Measurements from ENCODE around the gene KCNQ1. TPM values are rescaled to one million over a fixed set of nuclear protein-coding genes. Genes with fewer than 3 reads are reported as not detected.

KCNQ1 gene
- total RNA-seq, 2 donors from 2014 or later, result 38.9 to 46.1 TPM

DNA sequence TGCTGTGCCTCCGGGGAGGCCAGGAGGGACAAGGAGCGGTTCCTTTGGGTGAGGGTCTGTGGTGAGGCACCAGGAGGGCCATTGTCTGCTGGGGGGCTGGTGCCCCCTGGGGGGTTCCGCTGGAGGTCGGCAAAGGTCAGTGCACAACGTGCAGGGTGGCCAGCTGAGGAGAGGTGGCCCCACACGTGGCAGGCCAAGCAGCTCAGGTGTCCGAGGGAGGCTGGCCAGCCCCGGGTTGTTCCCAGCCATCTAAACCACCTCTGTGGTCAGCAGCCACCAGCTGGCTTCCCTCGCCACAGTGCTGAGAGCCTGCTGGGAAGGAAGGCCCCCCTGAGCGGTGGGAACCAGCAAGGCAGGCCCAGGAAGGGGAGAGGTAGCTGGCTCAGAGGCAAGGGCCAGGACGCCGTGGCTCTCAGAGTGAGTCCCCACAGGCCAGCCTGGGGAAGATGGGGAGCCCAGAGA lies 40.0 kb upstream of the KCNQ1 start:
- Histone ChIP-seq H3K4me3 (no peak overlapping the region), H3K27ac (no peak overlapping the region), H3K27me3 (no peaks in the 10 kb centered on the region), H3K36me3 (replicated peaks in 1 of 2; ENCODE audit: insufficient read depth in 1 of 2, low read depth in 2 of 2) (peaks cover 0 to 10% of the 10 kb centered on the region in 2 donors), H3K9me3 (no peaks in the 10 kb centered on the region), H3K4me1 (peaks cover 14% of the 10 kb centered on the region)
- intact Hi-C loops (cut with DNase I), result no loop called here
- 68 to 88% methylated on average over 5 to 11 of the region's 12 CpGs for WGBS, 2 donors
- TF ChIP-seq, protein P1, sequence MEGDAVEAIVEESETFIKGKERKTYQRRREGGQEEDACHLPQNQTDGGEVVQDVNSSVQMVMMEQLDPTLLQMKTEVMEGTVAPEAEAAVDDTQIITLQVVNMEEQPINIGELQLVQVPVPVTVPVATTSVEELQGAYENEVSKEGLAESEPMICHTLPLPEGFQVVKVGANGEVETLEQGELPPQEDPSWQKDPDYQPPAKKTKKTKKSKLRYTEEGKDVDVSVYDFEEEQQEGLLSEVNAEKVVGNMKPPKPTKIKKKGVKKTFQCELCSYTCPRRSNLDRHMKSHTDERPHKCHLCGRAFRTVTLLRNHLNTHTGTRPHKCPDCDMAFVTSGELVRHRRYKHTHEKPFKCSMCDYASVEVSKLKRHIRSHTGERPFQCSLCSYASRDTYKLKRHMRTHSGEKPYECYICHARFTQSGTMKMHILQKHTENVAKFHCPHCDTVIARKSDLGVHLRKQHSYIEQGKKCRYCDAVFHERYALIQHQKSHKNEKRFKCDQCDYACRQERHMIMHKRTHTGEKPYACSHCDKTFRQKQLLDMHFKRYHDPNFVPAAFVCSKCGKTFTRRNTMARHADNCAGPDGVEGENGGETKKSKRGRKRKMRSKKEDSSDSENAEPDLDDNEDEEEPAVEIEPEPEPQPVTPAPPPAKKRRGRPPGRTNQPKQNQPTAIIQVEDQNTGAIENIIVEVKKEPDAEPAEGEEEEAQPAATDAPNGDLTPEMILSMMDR (IDR thresholded peaks at IDR 0.05), result no peak
- TF ChIP-seq POLR2A (IDR thresholded peaks at IDR 0.05), result no peak
- ATAC-seq (no peak), DNase-seq (no peak)

DNA sequence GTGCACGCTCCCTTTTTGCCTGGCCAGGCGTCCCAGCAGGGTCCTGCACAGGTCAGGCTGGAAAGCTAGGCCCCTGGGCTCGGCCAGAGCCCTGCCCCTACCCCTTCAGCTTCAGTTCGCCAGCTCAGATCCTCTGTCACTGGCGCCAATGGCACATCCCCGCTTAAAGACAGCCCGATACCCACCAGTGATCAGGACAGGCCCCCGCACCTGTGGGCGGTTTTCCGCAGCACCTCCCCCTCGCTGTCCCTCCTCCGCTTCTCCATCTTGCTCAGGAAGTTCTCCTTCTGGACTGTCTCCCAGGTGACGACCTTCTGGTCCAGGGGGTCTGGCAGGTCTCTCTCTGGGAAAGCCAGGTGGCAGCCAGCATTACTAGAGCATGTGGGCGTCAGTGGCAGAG lies 38.4 kb upstream of the KCNQ1 start:
- intact Hi-C loops (cut with DNase I), result no loop called here
- 70 to 71% methylated on average over 14 of the region's 14 CpGs for WGBS, 2 donors
- TF ChIP-seq POLR2A (IDR thresholded peaks at IDR 0.05), result no peak
- TF ChIP-seq, protein P1 (IDR thresholded peaks at IDR 0.05), result no peak
- Histone ChIP-seq H3K36me3 (replicated peaks in 1 of 2; ENCODE audit: insufficient read depth in 1 of 2, low read depth in 2 of 2) (peaks cover 0 to 10% of the 10 kb centered on the region in 2 donors), H3K9me3 (no peaks in the 10 kb centered on the region), H3K27me3 (no peaks in the 10 kb centered on the region), H3K4me3 (no peak overlapping the region), H3K4me1 (peaks cover 10% of the 10 kb centered on the region), H3K27ac (no peak overlapping the region)
- ATAC-seq (no peak), DNase-seq (no peak)

DNA sequence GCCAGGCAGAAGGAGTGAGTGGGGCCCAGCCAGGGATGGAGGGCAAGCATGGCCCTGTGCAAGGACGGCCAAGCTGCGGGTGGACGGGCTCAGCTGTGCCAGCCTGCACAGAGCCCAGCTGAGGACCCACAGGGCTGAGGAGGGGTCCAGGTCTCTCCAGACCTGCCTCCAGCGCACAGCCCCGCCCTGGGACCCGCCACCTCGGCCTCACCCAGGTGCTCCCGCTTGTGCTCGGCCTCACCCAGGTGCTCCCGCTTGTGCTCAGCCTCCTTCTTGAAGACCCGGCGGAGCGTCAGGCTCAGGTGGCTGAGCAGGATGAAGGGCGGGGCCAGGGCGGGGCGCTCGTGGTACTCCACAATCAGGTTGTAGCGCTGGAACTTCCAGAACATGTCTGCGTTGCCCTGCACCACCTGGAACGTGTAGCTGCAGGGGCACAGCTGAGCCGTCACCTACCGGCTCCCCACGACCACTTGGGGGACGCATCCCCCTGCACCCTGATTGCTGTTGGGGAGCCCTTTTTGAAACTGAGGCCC lies 37.9 kb upstream of the KCNQ1 start:
- Histone ChIP-seq H3K4me1 (peaks cover 5% of the 10 kb centered on the region), H3K9me3 (no peaks in the 10 kb centered on the region), H3K27ac (no peak overlapping the region), H3K36me3 (replicated peaks in 1 of 2; ENCODE audit: insufficient read depth in 1 of 2, low read depth in 2 of 2) (peaks cover 0 to 10% of the 10 kb centered on the region in 2 donors), H3K27me3 (no peaks in the 10 kb centered on the region), H3K4me3 (no peak overlapping the region)
- no peak for DNase-seq
- ATAC-seq, result no peak
- 66 to 77% methylated on average over 10 to 24 of the region's 24 CpGs for WGBS, 2 donors
- intact Hi-C loops (cut with DNase I), result no loop called here
- TF ChIP-seq, protein P1 (IDR thresholded peaks at IDR 0.05), result no peak
- no peak for TF ChIP-seq POLR2A (IDR thresholded peaks at IDR 0.05)

DNA sequence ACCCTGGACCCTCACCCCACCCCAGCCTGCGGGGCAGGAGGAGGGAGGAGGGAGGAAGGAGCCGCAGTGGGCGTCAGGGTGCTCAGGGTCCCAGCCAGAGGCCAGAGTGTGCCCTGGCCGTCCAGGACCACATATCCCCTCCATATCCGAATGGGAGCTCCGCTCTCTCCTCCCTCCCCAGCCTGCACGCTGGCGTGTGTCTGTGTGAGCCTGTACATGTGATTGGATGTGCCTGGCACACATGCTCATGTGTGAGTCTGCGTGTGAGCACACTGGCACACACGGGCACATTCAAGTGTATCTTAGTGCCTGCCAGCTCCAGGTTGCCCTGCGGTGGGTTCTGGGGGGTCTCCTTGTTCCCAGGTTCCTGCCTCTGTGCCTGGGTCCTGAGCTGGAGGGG lies 36.1 kb upstream of the KCNQ1 start:
- 38 to 53% methylated on average over 4 to 10 of the region's 11 CpGs for WGBS, 2 donors
- TF ChIP-seq, protein P1 (IDR thresholded peaks at IDR 0.05), result no peak
- no peak for TF ChIP-seq POLR2A (IDR thresholded peaks at IDR 0.05)
- DNase-seq (no peak), ATAC-seq (no peak)
- no peak overlapping the region for H3K4me3 ChIP-seq
- no peaks in the 10 kb centered on the region for H3K4me1 ChIP-seq
- peaks cover 0 to 2% of the 10 kb centered on the region in 2 donors for H3K36me3 ChIP-seq (replicated peaks in 1 of 2; ENCODE audit: insufficient read depth in 1 of 2, low read depth in 2 of 2)
- no peaks in the 10 kb centered on the region for H3K9me3 ChIP-seq
- intact Hi-C loops (cut with DNase I), result no loop called here
- no peaks in the 10 kb centered on the region for H3K27me3 ChIP-seq
- H3K27ac ChIP-seq, result no peak overlapping the region

DNA sequence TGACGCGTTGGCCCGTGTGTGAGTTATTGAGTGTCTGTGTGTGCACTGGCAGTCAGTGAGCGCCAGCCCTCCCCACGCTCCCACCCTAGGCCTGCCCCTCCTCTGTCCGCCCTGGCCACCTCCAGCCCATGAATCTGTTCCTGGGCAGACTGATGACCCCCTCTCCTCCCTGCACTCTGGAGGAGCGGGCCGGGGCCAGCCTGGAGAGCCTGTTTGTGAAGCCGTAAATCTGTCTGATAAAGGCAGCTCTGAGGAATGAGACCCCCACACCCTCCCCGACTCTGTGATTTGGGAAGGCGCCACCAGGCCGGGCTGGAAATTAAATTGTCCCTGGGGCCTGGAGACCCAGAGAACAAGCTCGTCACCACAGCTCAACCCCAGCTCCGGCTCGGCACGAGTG lies 35.7 kb upstream of the KCNQ1 start:
- no peak for ATAC-seq
- no peak overlapping the region for H3K4me3 ChIP-seq
- H3K9me3 ChIP-seq, result no peaks in the 10 kb centered on the region
- TF ChIP-seq, protein P1 (IDR thresholded peaks at IDR 0.05), result no peak
- no peak for TF ChIP-seq POLR2A (IDR thresholded peaks at IDR 0.05)
- no peak overlapping the region for H3K27ac ChIP-seq
- no peaks in the 10 kb centered on the region for H3K4me1 ChIP-seq
- DNase-seq, result no peak
- no peaks in the 10 kb centered on the region for H3K36me3 ChIP-seq (replicated peaks in 1 of 2; ENCODE audit: insufficient read depth in 1 of 2, low read depth in 2 of 2)
- intact Hi-C loops (cut with DNase I), result no loop called here
- WGBS, 2 donors, result 10 to 47% methylated on average over 3 to 16 of the region's 16 CpGs
- H3K27me3 ChIP-seq, result no peaks in the 10 kb centered on the region

Data from body of pancreas (tissue), 4 donors.